IMR-90 (cell line): Measurements from ENCODE around the gene CCNI2.

Source experiments
- TF ChIP-seq, protein P1 (sequence below): conservative IDR thresholded peaks from 2 replicates; pipeline ENCODE4 v1.5.1; 2012; ENCODE audit warnings: mild to moderate bottlenecking, low read depth, low read length, improper control_type of control experiment
- TF ChIP-seq, protein P2 (sequence below): fragments of 150-350 bp; IDR thresholded peaks from 2 replicates; pipeline ENCODE4 v1.6.1; 2017; ENCODE audit warnings: mild to moderate bottlenecking, antibody characterized with exemption, low read length, low read depth

DNA sequence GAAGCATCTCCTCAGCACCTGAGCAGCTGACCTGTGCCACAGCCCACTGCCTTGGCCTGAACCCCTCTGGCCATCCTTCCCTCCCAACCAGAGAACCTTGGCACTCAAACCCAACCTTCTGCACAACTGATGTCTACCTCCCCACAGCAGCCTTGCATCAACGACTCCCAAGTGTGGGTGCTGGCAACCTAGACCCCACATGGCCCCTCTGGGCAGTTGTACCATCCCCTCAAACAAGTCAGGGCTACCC, 19.5 kb downstream of the CCNI2 start:
- TF ChIP-seq, protein P1, sequence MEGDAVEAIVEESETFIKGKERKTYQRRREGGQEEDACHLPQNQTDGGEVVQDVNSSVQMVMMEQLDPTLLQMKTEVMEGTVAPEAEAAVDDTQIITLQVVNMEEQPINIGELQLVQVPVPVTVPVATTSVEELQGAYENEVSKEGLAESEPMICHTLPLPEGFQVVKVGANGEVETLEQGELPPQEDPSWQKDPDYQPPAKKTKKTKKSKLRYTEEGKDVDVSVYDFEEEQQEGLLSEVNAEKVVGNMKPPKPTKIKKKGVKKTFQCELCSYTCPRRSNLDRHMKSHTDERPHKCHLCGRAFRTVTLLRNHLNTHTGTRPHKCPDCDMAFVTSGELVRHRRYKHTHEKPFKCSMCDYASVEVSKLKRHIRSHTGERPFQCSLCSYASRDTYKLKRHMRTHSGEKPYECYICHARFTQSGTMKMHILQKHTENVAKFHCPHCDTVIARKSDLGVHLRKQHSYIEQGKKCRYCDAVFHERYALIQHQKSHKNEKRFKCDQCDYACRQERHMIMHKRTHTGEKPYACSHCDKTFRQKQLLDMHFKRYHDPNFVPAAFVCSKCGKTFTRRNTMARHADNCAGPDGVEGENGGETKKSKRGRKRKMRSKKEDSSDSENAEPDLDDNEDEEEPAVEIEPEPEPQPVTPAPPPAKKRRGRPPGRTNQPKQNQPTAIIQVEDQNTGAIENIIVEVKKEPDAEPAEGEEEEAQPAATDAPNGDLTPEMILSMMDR: no peak
- TF ChIP-seq, protein P2, sequence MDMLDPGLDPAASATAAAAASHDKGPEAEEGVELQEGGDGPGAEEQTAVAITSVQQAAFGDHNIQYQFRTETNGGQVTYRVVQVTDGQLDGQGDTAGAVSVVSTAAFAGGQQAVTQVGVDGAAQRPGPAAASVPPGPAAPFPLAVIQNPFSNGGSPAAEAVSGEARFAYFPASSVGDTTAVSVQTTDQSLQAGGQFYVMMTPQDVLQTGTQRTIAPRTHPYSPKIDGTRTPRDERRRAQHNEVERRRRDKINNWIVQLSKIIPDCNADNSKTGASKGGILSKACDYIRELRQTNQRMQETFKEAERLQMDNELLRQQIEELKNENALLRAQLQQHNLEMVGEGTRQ: no peak
